H1 (cell line): ENCODE data around the gene FOXJ2. TPM values are rescaled to one million over a fixed set of nuclear protein-coding genes. Genes with fewer than 3 reads are reported as not detected.

Experiments used
- CTCF ChIA-PET: fragments of 300-600 bp; sonication (Branson Sonifier 250); formaldehyde crosslinking; loops from one replicate; lab custom pipeline; 2021; ENCODE audit not compliant: partially characterized antibody; lab: Charles Lee
- POLR2A ChIA-PET: fragments of 300-600 bp; sonication (Branson Sonifier 250); formaldehyde crosslinking; loops from one replicate; lab custom pipeline; 2021; ENCODE audit warnings: inconsistent platforms; ENCODE audit not compliant: partially characterized antibody; lab: Charles Lee
- DNase-seq, 2 experiments: peaks; one replicate each; pipeline versions ENCODE4 v3.0.0 to v3.0.0-alpha.2; 2010 to 2022; ENCODE audit warnings: low spot score in 2 of 2, low read depth in 1 of 2, mixed read lengths in 1 of 2
- FAIRE-seq: peaks from 2 replicates; lab custom pipeline; 2011; peaks lifted over from hg19 to GRCh38; lab: Jason Lieb, UNC
- H2AFZ ChIP-seq: 2 replicates; pipeline ENCODE4 v1.8.1; 2012; ENCODE audit warnings: low read length, inconsistent platforms
- H2AK5ac ChIP-seq: 2 replicates; pipeline ENCODE4 v1.6.1; 2013; ENCODE audit warnings: low read depth, low read length
- H2BK120ac ChIP-seq: replicated peaks from 2 replicates; pipeline ENCODE3; 2013; ENCODE audit warnings: low read depth, low read length, inconsistent platforms
- H2BK12ac ChIP-seq: 2 replicates; pipeline ENCODE4 v1.6.1; 2013; ENCODE audit warnings: low read depth, low read length
- H2BK15ac ChIP-seq: 2 replicates; pipeline ENCODE4 v1.6.1; 2013; ENCODE audit warnings: low read length
- H2BK20ac ChIP-seq: 2 replicates; pipeline ENCODE4 v1.6.1; 2013; ENCODE audit warnings: low read length
- H2BK5ac ChIP-seq: 2 replicates; pipeline ENCODE4 v1.6.1; 2013; ENCODE audit warnings: low read depth, low read length
- H3K14ac ChIP-seq: 2 replicates; pipeline ENCODE4 v1.6.1; 2013; ENCODE audit warnings: inconsistent platforms; ENCODE audit not compliant: insufficient read length
- H3K18ac ChIP-seq: 2 replicates; pipeline ENCODE4 v1.6.1; 2013; ENCODE audit warnings: low read length; ENCODE audit errors: extremely low read depth
- H3K23ac ChIP-seq: 2 replicates; pipeline ENCODE4 v1.6.1; 2013; ENCODE audit warnings: inconsistent platforms; ENCODE audit not compliant: insufficient read length
- H3K23me2 ChIP-seq: 2 replicates; pipeline ENCODE4 v1.6.1; 2013; ENCODE audit warnings: low read depth, low read length
- H3K27ac ChIP-seq: 2 replicates; pipeline ENCODE4 v1.6.1; 2011; ENCODE audit warnings: low read depth, low read length, inconsistent platforms
- H3K27me3 ChIP-seq, 4 experiments: replicated peaks in 1 of 4; 1 replicate in 1 of 4; 2 replicates in 3 of 4; pipeline versions ENCODE4 v1.6.1 to v1.8.1; 2011 to 2013; ENCODE audit warnings: low read length in 3 of 4, mild to moderate bottlenecking in 3 of 4, inconsistent platforms in 2 of 4, mixed read lengths in 2 of 4, moderate library complexity in 1 of 4; ENCODE audit not compliant: control insufficient read depth in 3 of 4, insufficient read depth in 3 of 4; ENCODE audit errors: extremely low read depth in 1 of 4
- H3K36me3 ChIP-seq, 4 experiments: 2 replicates each; pipeline versions ENCODE4 v1.6.1 to v1.8.1; 2011 to 2013; ENCODE audit warnings: mild to moderate bottlenecking in 4 of 4, low read length in 3 of 4, moderate library complexity in 2 of 4, control low read depth in 1 of 4, inconsistent platforms in 1 of 4; ENCODE audit not compliant: insufficient read depth in 4 of 4, control insufficient read depth in 2 of 4
- H3K4ac ChIP-seq: replicated peaks from 2 replicates; pipeline ENCODE3; 2013; ENCODE audit warnings: low read length, low read depth, mixed read lengths, inconsistent platforms; ENCODE audit not compliant: insufficient read length
- H3K4me1 ChIP-seq, 4 experiments: replicated peaks in 1 of 4; 1 replicate in 1 of 4; 2 replicates in 3 of 4; pipeline versions ENCODE4 v1.6.1 to v1.8.1; 2011 to 2013; ENCODE audit warnings: low read length in 3 of 4, inconsistent platforms in 2 of 4, mixed read lengths in 1 of 4; ENCODE audit not compliant: insufficient read depth in 4 of 4, control insufficient read depth in 3 of 4
- H3K4me2 ChIP-seq, 2 experiments: 2 replicates each; pipeline versions ENCODE4 v1.6.1 to v1.8.1; 2011 to 2013; ENCODE audit warnings: low read depth in 2 of 2, low read length in 2 of 2, control low read depth in 1 of 2, inconsistent platforms in 1 of 2, mild to moderate bottlenecking in 1 of 2; ENCODE audit not compliant: insufficient read depth in 1 of 2
- H3K4me3 ChIP-seq, 4 experiments: fragments of 200-600, 300-600 bp in 1 of 4; sonication (generic), shearing (Covaris generic), sonication (Bioruptor Twin) in 1 of 4; 2 replicates each; pipeline versions ENCODE4 v1.5.1 to v1.8.1; 2011 to 2016; ENCODE audit warnings: low read length in 4 of 4, low read depth in 3 of 4, control low read depth in 2 of 4, inconsistent platforms in 2 of 4, mild to moderate bottlenecking in 2 of 4, mixed read lengths in 1 of 4, moderate library complexity in 1 of 4; ENCODE audit not compliant: insufficient read depth in 2 of 4; ENCODE audit errors: extremely low read depth in 1 of 4
- H3K56ac ChIP-seq: replicated peaks from 2 replicates; pipeline ENCODE3; 2013; ENCODE audit warnings: low read depth, mild to moderate bottlenecking, mixed read lengths, low read length, inconsistent platforms; ENCODE audit not compliant: insufficient read length
- H3K79me1 ChIP-seq: 2 replicates; pipeline ENCODE4 v1.6.1; 2013; ENCODE audit warnings: low read depth, low read length, control low read depth
- H3K79me2 ChIP-seq, 2 experiments: 2 replicates each; pipeline versions ENCODE4 v1.6.1 to v1.8.1; 2012 to 2013; ENCODE audit warnings: low read length in 2 of 2, mild to moderate bottlenecking in 2 of 2, inconsistent platforms in 1 of 2; ENCODE audit not compliant: insufficient read depth in 2 of 2, control insufficient read depth in 1 of 2
- H3K9ac ChIP-seq, 4 experiments: replicated peaks in 1 of 4; 1 replicate in 1 of 4; 2 replicates in 3 of 4; pipeline versions ENCODE4 v1.6.1 to v1.8.1; 2011 to 2013; ENCODE audit warnings: low read depth in 3 of 4, low read length in 3 of 4, control low read depth in 2 of 4, mild to moderate bottlenecking in 2 of 4, moderate library complexity in 2 of 4, inconsistent platforms in 1 of 4; ENCODE audit errors: extremely low read depth in 1 of 4
- H3K9me3 ChIP-seq, 2 experiments: 2 replicates each; pipeline versions ENCODE4 v1.6.1 to v1.8.1; 2012 to 2013; ENCODE audit warnings: mild to moderate bottlenecking in 2 of 2, moderate library complexity in 2 of 2, control low read depth in 1 of 2, inconsistent platforms in 1 of 2, low read depth in 1 of 2, low read length in 1 of 2, mixed read lengths in 1 of 2; ENCODE audit not compliant: insufficient read depth in 2 of 2
- H4K20me1 ChIP-seq, 2 experiments: replicated peaks in 1 of 2; 2 replicates each; pipeline versions ENCODE3 to v1.8.1; 2011 to 2013; ENCODE audit warnings: inconsistent platforms in 2 of 2, low read length in 2 of 2, mild to moderate bottlenecking in 1 of 2; ENCODE audit not compliant: insufficient read depth in 2 of 2, control insufficient read depth in 1 of 2
- H4K5ac ChIP-seq: 2 replicates; pipeline ENCODE4 v1.6.1; 2013; ENCODE audit warnings: low read length, low read depth, mixed read lengths, inconsistent platforms; ENCODE audit not compliant: insufficient read length
- H4K8ac ChIP-seq: 2 replicates; pipeline ENCODE4 v1.8.0; 2013; ENCODE audit warnings: mild to moderate bottlenecking, moderate library complexity, low read length, inconsistent platforms; ENCODE audit not compliant: insufficient read depth; ENCODE audit errors: extremely low read depth
- H4K91ac ChIP-seq: replicated peaks from 2 replicates; pipeline ENCODE3; 2013; ENCODE audit warnings: low read length, mixed read lengths, inconsistent platforms; ENCODE audit not compliant: insufficient read length
- BACH1 ChIP-seq: IDR thresholded peaks from 2 replicates; pipeline ENCODE4 v1.6.1; 2012; ENCODE audit warnings: low read length, improper control_type of control experiment
- CTCF ChIP-seq, 3 experiments: IDR thresholded peaks; 1 replicate in 2 of 3; 2 replicates in 1 of 3; pipeline versions ENCODE4 v1.5.1 to v1.6.1; 2011; ENCODE audit warnings: low read length in 3 of 3, mild to moderate bottlenecking in 3 of 3, inconsistent platforms in 2 of 3, low read depth in 1 of 3, moderate library complexity in 1 of 3; ENCODE audit not compliant: insufficient read depth in 1 of 3; ENCODE audit errors: control extremely low read depth in 1 of 3
- EZH2 ChIP-seq: fragments of 200-600 bp; sonication (generic); IDR thresholded peaks from 2 replicates; pipeline ENCODE4 v1.7.1; 2012; ENCODE audit warnings: low read depth, mild to moderate bottlenecking, moderate library complexity, low read length, inconsistent platforms; ENCODE audit not compliant: severe bottlenecking
- HDAC2 ChIP-seq, 2 experiments: fragments of 300-600 bp in 1 of 2; sonication (generic) in 1 of 2; IDR thresholded peaks; 2 replicates each; pipeline ENCODE4 v1.6.1; 2011 to 2012; ENCODE audit warnings: low read depth in 2 of 2, low read length in 2 of 2, mild to moderate bottlenecking in 2 of 2, moderate library complexity in 2 of 2, borderline replicate concordance in 1 of 2, inconsistent platforms in 1 of 2
- RXRA ChIP-seq: IDR thresholded peaks from 2 replicates; pipeline ENCODE4 v1.6.1; 2011; ENCODE audit warnings: low read depth, mild to moderate bottlenecking, low read length, moderate library complexity; ENCODE audit not compliant: insufficient read depth
- SIX5 ChIP-seq: IDR thresholded peaks from 2 replicates; pipeline ENCODE4 v1.6.1; 2011; ENCODE audit warnings: mild to moderate bottlenecking, low read depth, low read length
- SP4 ChIP-seq: IDR thresholded peaks from 2 replicates; pipeline ENCODE4 v1.6.1; 2012; ENCODE audit warnings: low read length, inconsistent platforms
- SRF ChIP-seq: IDR thresholded peaks from 2 replicates; pipeline ENCODE4 v1.6.1; 2011; ENCODE audit warnings: mild to moderate bottlenecking, low read depth, low read length, moderate library complexity
- TAF1 ChIP-seq: IDR thresholded peaks from 2 replicates; pipeline ENCODE4 v1.6.1; 2011; ENCODE audit warnings: mild to moderate bottlenecking, low read depth, low read length
- ZNF274 ChIP-seq: IDR thresholded peaks from 2 replicates; pipeline ENCODE4 v1.7.0; 2012; ENCODE audit warnings: low read length, borderline replicate concordance; ENCODE audit errors: extremely low read depth
- WGBS, 2 experiments: shearing (Covaris generic) in 1 of 2; methylation state at CpG; one replicate each; pipeline versions ENCODE4 v1.1.6 to v1.1.7; 2013 to 2015; ENCODE audit warnings: low lambda C conversion rate in 2 of 2, mixed read lengths in 2 of 2, inconsistent platforms in 1 of 2, low coverage in 1 of 2, missing lambda C conversion rate in 1 of 2; ENCODE audit not compliant: insufficient replicate concordance in 2 of 2, insufficient coverage in 1 of 2, insufficient read length in 1 of 2; ENCODE audit errors: extremely low coverage in 1 of 2, missing lambda C conversion rate in 1 of 2; 5-methylcytosine and 5-hydroxymethylcytosine counted together
- polyA plus RNA-seq, 7 experiments: library from polyadenylated mRNA; depleted of rRNA in 3 of 7; stranded (reverse) in 5 of 7; unstranded in 2 of 7; fragments of >200 nt in 5 of 7; fragments of 200-250 nt in 2 of 7; gene quantifications; 1 replicate in 5 of 7; 2 replicates in 1 of 7; 4 replicates in 1 of 7; pipeline versions ENCODE4 v1.2.1 to v1.2.3, GENCODE V29; 2011 to 2013; ENCODE audit warnings: missing spikeins in 2 of 7, mixed read lengths in 2 of 7
- total RNA-seq: library from RNA; stranded (reverse); fragmentation: NEBNext Ultra II Directional; extraction: Animal tissue kit (Norgen Biotek cat#: 25700); gene quantifications from 2 replicates; pipeline ENCODE4 v1.2.1, GENCODE V29; 2021

The FOXJ2 gene
- total and polyA plus RNA-seq, 2 of the 8 experiments (the other 6 are each of a cell fraction or from before 2014, with no cell fraction given): 4.2 to 9.3 TPM

- no peaks in the 10 kb centered on the region for H4K20me1 ChIP-seq
- CTCF ChIA-PET: interaction anchor here (0.7 kb wide), 1 partner anchor 20 kb away, joined by 4 read pairs; no protein-coding TSS in a partner anchor
- 43% methylated on average over 4 of the region's 4 CpGs; no CpG with 5 or more reads in 1 of the 2 experiments for WGBS, 2 experiments
- no peak for TF ChIP-seq HDAC2 (IDR thresholded peaks at IDR 0.05; ENCODE audit: borderline replicate concordance in 1 of 2, low read depth in 2 of 2, low read length in 2 of 2)
- TF ChIP-seq SRF: no peak
- no peak for TF ChIP-seq TAF1
- TF ChIP-seq ZNF274: no peak
- no peak for TF ChIP-seq EZH2
- no peak for TF ChIP-seq CTCF (IDR thresholded peaks at IDR 0.05; ENCODE audit: control extremely low read depth in 1 of 3, insufficient read depth in 1 of 3, low read depth in 1 of 3, low read length in 3 of 3)
- TF ChIP-seq SIX5: no peak
- no peak for TF ChIP-seq BACH1
- TF ChIP-seq RXRA: no peak
- no peak for TF ChIP-seq SP4
These were observed 50.2 kb downstream of the FOXJ2 start for GRCh38 chr12:8082808-8083100.

More at GRCh38 chr12:8082808-8083100, 50.2 kb downstream of the FOXJ2 start:
- H3K4me3 ChIP-seq: peak overlapping the region; percentile 61 to 95 (median 88); a peak in 7 of 8 replicates
- no peak overlapping the region for H2AK5ac ChIP-seq
- H3K4me2 ChIP-seq: peak overlapping the region; percentile 80 to 90
- H4K5ac ChIP-seq: no peak overlapping the region
- no peak overlapping the region for H4K91ac ChIP-seq
- no peak overlapping the region for H2BK5ac ChIP-seq
- H3K18ac ChIP-seq: no peak overlapping the region
- no peak overlapping the region for H3K56ac ChIP-seq
- no peak overlapping the region for H2BK20ac ChIP-seq
- no peaks in the 10 kb centered on the region for H3K36me3 ChIP-seq
- H3K27me3 ChIP-seq: no peaks in the 10 kb centered on the region
- no peak overlapping the region for H3K14ac ChIP-seq
- H2AFZ ChIP-seq: no peak overlapping the region
- no peaks in the 10 kb centered on the region; the same call in 1 of the 2 replicates for H3K23me2 ChIP-seq
- H3K4ac ChIP-seq: no peak overlapping the region
- no peak overlapping the region for H3K23ac ChIP-seq
- H3K9me3 ChIP-seq: no peaks in the 10 kb centered on the region
- H2BK12ac ChIP-seq: no peak overlapping the region
- 0 out of 7 replicates have a peak, but pooled peaks cover 0 to 3% (median 0%) of the 10 kb centered on the region in 4 experiments for H3K4me1 ChIP-seq
- no peak overlapping the region for H2BK120ac ChIP-seq
- no peak overlapping the region for H3K27ac ChIP-seq
- no peak for FAIRE-seq
- peak overlapping the region in 2 of 4 experiments; percentile 55 to 91; a peak in 3 of 7 replicates for H3K9ac ChIP-seq
- H2BK15ac ChIP-seq: no peak overlapping the region
- POLR2A ChIA-PET: interaction anchor here (0.6 kb wide), 1 partner anchor 146 kb away, joined by 3 read pairs; no protein-coding TSS in a partner anchor
- no peak overlapping the region for H4K8ac ChIP-seq
- H3K79me2 ChIP-seq: peaks cover 0 to 27% of the 10 kb centered on the region in 2 experiments; a peak in 2 of 4 replicates
- peaks cover 6% of the 10 kb centered on the region for H3K79me1 ChIP-seq
- no peak for DNase-seq
